Neural progenitor cell (in vitro differentiated cells): ENCODE measurements around the gene SCN2A.

Experiments
- EZH2 ChIP-seq: fragments of 200-600 bp; sonication (generic); IDR thresholded peaks from 2 replicates; pipeline ENCODE4 v1.6.1; 2017; ENCODE audit warnings: antibody characterized with exemption, mild to moderate bottlenecking, moderate library complexity
- TF ChIP-seq, protein P1 (sequence below): fragments of 200-600 bp; sonication (generic); IDR thresholded peaks from 2 replicates; pipeline ENCODE4 v1.5.1; 2017; ENCODE audit warnings: antibody characterized with exemption, mild to moderate bottlenecking

GRCh38 chr2:165253178-165253577, 14.0 kb downstream of the SCN2A start:
- TF ChIP-seq, protein P1, sequence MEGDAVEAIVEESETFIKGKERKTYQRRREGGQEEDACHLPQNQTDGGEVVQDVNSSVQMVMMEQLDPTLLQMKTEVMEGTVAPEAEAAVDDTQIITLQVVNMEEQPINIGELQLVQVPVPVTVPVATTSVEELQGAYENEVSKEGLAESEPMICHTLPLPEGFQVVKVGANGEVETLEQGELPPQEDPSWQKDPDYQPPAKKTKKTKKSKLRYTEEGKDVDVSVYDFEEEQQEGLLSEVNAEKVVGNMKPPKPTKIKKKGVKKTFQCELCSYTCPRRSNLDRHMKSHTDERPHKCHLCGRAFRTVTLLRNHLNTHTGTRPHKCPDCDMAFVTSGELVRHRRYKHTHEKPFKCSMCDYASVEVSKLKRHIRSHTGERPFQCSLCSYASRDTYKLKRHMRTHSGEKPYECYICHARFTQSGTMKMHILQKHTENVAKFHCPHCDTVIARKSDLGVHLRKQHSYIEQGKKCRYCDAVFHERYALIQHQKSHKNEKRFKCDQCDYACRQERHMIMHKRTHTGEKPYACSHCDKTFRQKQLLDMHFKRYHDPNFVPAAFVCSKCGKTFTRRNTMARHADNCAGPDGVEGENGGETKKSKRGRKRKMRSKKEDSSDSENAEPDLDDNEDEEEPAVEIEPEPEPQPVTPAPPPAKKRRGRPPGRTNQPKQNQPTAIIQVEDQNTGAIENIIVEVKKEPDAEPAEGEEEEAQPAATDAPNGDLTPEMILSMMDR = no peak
- no peak for TF ChIP-seq EZH2
